Natural killer cell (primary cell): ENCODE measurements around the gene TEX53. TPM values are rescaled to one million over a fixed set of nuclear protein-coding genes. Genes with fewer than 3 reads are reported as not detected.

Experiments used
- ATAC-seq, 3 donors: fragments of 150-1000 bp in 2 of 3; fragments of 200-7000 bp in 1 of 3; cut with Tn5 transposase; 1 replicate in 1 of 3; 2 replicates in 2 of 3; pipeline ENCODE4 v1.10.0; 2021; ENCODE audit warnings: mild to moderate bottlenecking in 2 of 3, moderate library complexity in 2 of 3
- DNase-seq, 2 donors: peaks; one replicate each; pipeline versions ENCODE4 v3.0.0 to v3.0.0-alpha.2; 2013 to 2021; ENCODE audit warnings: mixed read lengths in 1 of 2
- H3K27ac ChIP-seq: one replicate; pipeline ENCODE4 v1.5.1; 2013; ENCODE audit warnings: mild to moderate bottlenecking, low read length
- H3K27me3 ChIP-seq: one replicate; pipeline ENCODE4 v1.6.1; 2013; ENCODE audit warnings: low read length; ENCODE audit not compliant: control insufficient read depth, insufficient read depth
- H3K36me3 ChIP-seq: one replicate; pipeline ENCODE4 v1.6.1; 2013; ENCODE audit warnings: low read length; ENCODE audit not compliant: control insufficient read depth, insufficient read depth
- H3K4me1 ChIP-seq: one replicate; pipeline ENCODE4 v1.6.1; 2013; ENCODE audit warnings: low read length; ENCODE audit not compliant: control insufficient read depth, insufficient read depth
- H3K4me3 ChIP-seq: one replicate; pipeline ENCODE4 v1.5.1; 2013; ENCODE audit warnings: low read length
- H3K9me3 ChIP-seq: one replicate; pipeline ENCODE4 v1.6.1; 2013; ENCODE audit warnings: low read length; ENCODE audit not compliant: control insufficient read depth, insufficient read depth
- H3K27ac Mint-ChIP-seq, 2 donors: one replicate each; pipeline ENCODE4 v1.8.0; 2022; ENCODE audit warnings: mild to moderate bottlenecking in 2 of 2, mixed read lengths in 2 of 2, moderate library complexity in 1 of 2
- H3K27me3 Mint-ChIP-seq, 2 donors: one replicate each; pipeline ENCODE4 v1.8.0; 2022; ENCODE audit warnings: low read depth in 2 of 2, mixed read lengths in 2 of 2
- H3K36me3 Mint-ChIP-seq: one replicate; pipeline ENCODE4 v1.8.0; 2022; ENCODE audit warnings: mixed read lengths
- H3K4me1 Mint-ChIP-seq, 2 donors: one replicate each; pipeline ENCODE4 v1.8.0; 2022; ENCODE audit warnings: mixed read lengths in 2 of 2
- H3K4me3 Mint-ChIP-seq: one replicate; pipeline ENCODE4 v1.8.0; 2022; ENCODE audit warnings: mild to moderate bottlenecking, moderate library complexity, mixed read lengths
- H3K9me3 Mint-ChIP-seq, 2 donors: one replicate each; pipeline ENCODE4 v1.8.0; 2022; ENCODE audit warnings: mixed read lengths in 2 of 2
- CTCF ChIP-seq: fragments of 200-600 bp; IDR thresholded peaks from one replicate; pipeline ENCODE4 v1.8.0; 2022; ENCODE audit warnings: antibody characterized with exemption
- whole genome bisulfite sequencing: methylation state at CpG from one replicate; pipeline ENCODE4 v1.1.7; 2013; ENCODE audit warnings: missing lambda C conversion rate; ENCODE audit not compliant: insufficient coverage; 5-methylcytosine and 5-hydroxymethylcytosine counted together
- intact Hi-C: fragments of 100-400 bp; cut with micrococcal nuclease; formaldehyde crosslinking; loops from one replicate; pipeline ENCODE4 v1.14.2; 2022
- total RNA-seq, 4 donors: library from RNA; stranded (reverse); fragments of 120-200 nt in 1 of 4; gene quantifications; one replicate each; pipeline versions ENCODE4 v1.2.3 to v1.2.4, GENCODE V29; 2013 to 2022

TEX53 gene
- total RNA-seq, 3 donors from 2014 or later (not counting 1 experiment from before 2014, with no cell fraction given): not detected

- DNase-seq (no peak), ATAC-seq (peak in 1 of 3 donors; percentile 22)
- Histone ChIP-seq H3K9me3 (no peaks in the 10 kb centered on the region), H3K4me3 (no peak overlapping the region), H3K27me3 (no peaks in the 10 kb centered on the region), H3K4me1 (peaks cover 4% of the 10 kb centered on the region), H3K27ac (no peak overlapping the region), H3K36me3 (no peaks in the 10 kb centered on the region)
- Mint-ChIP-seq H3K4me3 (no peak overlapping the region), H3K4me1 (peaks cover 6 to 18% of the 10 kb centered on the region in 2 donors), H3K36me3 (no peaks in the 10 kb centered on the region), H3K9me3 (no peaks in the 10 kb centered on the region), H3K27ac (no peak overlapping the region), H3K27me3 (peaks cover 0 to 3% of the 10 kb centered on the region in 2 donors)
- 94% methylated on average over 2 of the region's 2 CpGs for WGBS
- intact Hi-C loops: loop anchor here (1.0 to 2.0 kb wide), 4 partner anchors 60 to 314 kb away; no protein-coding TSS in a partner anchor
- no peak for TF ChIP-seq CTCF
Observed at GRCh38 chr9:114652776-114653555, 4.6 kb downstream of the TEX53 start.

- no peaks in the 10 kb centered on the region for H3K4me1 ChIP-seq
- no peaks in the 10 kb centered on the region for H3K9me3 Mint-ChIP-seq
- H3K4me3 ChIP-seq: no peak overlapping the region
- no peak for TF ChIP-seq CTCF
- intact Hi-C loops: no loop called here
- no peak for DNase-seq
- H3K4me3 Mint-ChIP-seq: no peak overlapping the region
- WGBS: 92% methylated on average over 5 of the region's 5 CpGs
- ATAC-seq: no peak
- H3K27me3 ChIP-seq: no peaks in the 10 kb centered on the region
- H3K36me3 ChIP-seq: peaks cover 22% of the 10 kb centered on the region
- H3K27ac Mint-ChIP-seq: no peak overlapping the region
- H3K36me3 Mint-ChIP-seq: peaks cover 10% of the 10 kb centered on the region
- H3K9me3 ChIP-seq: no peaks in the 10 kb centered on the region
- H3K4me1 Mint-ChIP-seq: no peaks in the 10 kb centered on the region
- no peak overlapping the region for H3K27ac ChIP-seq
- H3K27me3 Mint-ChIP-seq: no peaks in the 10 kb centered on the region
Observed at GRCh38 chr9:114643896-114644295, 13.7 kb downstream of the TEX53 start.

- 97% methylated on average over 8 of the region's 8 CpGs for WGBS
- H3K27ac Mint-ChIP-seq: no peak overlapping the region
Observed at GRCh38 chr9:114643001-114643400, 14.6 kb downstream of the TEX53 start.

More at GRCh38 chr9:114643001-114643400, 14.6 kb downstream of the TEX53 start:
- Mint-ChIP-seq H3K9me3 (no peaks in the 10 kb centered on the region), H3K4me1 (no peaks in the 10 kb centered on the region), H3K36me3 (peaks cover 10% of the 10 kb centered on the region), H3K27me3 (no peaks in the 10 kb centered on the region), H3K4me3 (no peak overlapping the region)
- Histone ChIP-seq H3K4me3 (no peak overlapping the region), H3K9me3 (no peaks in the 10 kb centered on the region), H3K4me1 (no peaks in the 10 kb centered on the region), H3K36me3 (peaks cover 27% of the 10 kb centered on the region), H3K27me3 (no peaks in the 10 kb centered on the region), H3K27ac (no peak overlapping the region)
- ATAC-seq: no peak
- intact Hi-C loops: no loop called here
- TF ChIP-seq CTCF: no peak
- DNase-seq: no peak
